ENCODE measurements around the gene ZDHHC9.

The ZDHHC9 gene

DNA sequence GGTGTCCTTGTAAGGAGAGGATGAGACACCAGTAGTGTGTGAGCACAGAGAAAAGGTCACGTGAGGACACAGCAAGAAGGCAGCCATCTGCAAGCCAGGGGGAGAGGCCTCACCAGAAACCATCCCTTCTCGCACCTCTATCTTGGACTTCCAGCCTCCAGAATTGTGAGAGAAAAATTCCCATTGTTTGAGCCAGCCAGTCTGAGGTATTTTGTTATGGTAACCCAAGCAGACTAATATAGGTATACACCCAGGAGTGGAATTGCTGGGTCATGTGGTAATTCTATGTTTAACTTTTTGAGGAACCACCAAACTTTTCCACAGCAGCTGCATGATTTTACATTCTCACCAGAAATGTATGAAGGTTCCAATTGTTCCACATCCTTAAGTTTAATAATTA lies 25.6 kb downstream of the ZDHHC9 start:
- DNase-seq = no peak

DNA sequence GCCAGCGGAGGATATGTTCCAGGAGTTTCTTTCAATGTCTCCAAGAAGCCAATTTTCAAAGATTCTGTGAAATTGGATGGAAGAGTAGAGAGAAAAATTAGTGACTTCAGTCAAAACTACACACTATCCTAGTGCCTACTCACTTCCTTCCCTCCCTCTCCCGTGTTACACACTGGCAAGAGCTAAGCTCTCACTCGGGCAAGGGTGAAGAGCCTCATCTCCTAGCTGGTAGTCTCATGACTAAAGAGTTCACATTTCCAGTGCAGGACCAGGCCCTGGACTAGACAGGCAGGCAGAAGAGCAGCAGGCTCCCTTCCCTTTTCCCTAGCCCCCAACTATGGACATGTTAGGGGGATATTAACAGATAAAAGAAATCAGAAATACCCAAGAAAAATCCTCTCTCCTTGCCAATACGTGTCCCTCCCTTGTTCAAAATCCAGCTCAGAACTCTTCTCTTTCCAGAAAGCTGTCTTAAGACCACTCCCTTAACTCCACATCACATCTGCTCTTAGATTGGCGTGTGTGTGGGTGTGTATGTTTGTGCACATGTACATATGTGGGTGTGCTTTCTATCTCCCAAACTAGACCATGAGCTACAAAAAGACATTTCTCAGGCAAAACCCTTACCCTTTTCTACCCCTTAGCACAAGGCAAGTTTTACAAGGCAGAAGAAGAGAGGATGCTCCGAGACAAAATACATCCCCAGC lies 29.9 kb downstream of the ZDHHC9 start:
- peak; percentile 22 for DNase-seq

DNA sequence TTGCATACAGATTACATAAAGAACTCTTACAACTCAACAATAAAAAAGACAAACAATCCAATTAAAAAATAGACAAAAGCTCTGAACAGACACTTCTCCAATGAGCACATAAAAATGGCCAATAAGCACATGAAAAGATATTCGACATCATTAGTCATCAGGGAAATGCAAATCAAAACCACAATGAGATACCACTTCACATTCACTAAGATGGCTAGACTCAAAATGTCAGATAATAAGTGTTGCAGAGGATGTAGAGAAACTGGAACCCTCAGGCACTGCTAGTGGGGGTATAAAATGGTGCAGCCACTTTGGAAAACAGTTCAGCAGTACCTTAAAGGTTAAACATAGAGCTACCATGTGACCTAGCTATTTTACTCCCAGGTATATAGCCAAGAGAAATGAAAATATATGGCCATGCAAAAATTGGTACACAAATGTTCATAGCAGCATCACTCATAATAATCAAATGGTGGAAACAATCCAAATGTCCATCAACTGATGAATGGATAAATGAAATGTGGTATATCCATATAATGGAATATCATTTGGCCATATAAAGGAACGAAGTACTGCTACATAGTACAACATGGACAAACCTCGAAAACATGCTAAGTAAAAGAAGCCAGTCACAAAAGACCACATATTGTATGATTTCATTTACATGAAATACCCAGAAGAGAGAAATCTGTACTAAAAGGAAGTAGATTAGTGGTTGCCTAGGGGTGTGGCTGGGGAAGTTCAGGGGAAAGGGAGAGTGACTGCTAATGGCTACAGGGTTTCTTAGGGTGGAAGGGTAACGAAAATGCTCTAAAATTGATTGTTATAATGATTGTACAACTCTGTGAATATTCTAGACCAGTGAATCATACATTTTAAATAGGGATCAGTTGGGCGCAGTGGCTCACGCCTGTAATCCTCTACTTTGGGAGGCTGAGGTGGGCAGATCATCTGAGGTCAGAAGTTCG lies 34.6 kb downstream of the ZDHHC9 start:
- peak; percentile 83 for DNase-seq

DNA sequence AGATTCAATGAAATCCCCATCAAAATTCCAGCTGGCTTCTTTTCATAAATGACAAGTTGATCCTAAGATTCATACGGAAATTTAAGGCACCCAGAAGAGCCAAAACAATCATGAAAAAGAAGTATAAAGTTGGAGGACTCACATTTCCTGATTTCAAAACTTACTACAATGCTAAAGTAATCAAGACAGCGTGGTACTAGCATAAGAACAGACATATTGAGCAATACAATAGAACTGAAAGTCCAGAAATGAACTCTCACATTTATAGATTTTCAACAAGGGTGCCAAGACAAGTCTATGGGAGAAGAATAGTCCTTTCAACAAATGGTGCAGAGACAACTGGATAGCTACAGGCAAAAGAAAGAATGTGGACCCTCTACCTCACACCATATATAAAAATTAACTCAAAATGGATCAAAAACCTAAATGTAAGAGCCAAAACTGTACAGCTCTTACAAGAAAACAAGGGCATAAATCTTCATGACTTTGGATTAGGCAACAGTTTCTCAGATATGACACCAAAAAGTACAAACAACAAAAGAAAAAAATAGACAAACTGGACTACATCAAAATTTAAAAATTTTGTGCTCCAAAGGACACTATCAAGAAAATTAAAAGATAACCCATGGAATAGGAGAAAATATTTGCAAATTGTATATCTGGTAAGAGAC lies 35.4 kb downstream of the ZDHHC9 start:
- DNase-seq = peak; percentile 80

- DNase-seq = no peak
Observed at GRCh38 chrX:129804806-129805205, 38.9 kb downstream of the ZDHHC9 start.

DNA sequence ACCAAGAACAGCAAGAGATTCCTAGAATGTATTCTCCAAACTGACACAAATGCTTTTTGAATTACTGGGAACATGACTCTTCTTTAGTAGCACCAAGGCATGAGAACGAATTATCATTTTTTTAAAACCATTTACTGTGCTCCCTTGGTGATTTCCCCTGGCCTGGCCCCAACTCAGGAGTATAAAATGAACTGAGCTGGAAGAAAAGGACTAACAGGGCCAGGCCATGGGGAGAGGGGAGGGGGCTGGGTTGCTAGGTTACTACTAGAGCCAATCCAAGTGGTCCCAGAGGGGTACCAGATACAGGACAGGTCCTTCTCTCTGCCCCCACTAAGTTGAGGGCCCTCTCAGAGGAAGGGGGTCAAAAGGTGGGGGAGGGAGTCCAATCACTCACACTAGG lies 40.8 kb downstream of the ZDHHC9 start:
- no peak for DNase-seq

GRCh38 chrX:129800186-129800585 lies 43.5 kb downstream of the ZDHHC9 start:
- DNase-seq = no peak

DNA sequence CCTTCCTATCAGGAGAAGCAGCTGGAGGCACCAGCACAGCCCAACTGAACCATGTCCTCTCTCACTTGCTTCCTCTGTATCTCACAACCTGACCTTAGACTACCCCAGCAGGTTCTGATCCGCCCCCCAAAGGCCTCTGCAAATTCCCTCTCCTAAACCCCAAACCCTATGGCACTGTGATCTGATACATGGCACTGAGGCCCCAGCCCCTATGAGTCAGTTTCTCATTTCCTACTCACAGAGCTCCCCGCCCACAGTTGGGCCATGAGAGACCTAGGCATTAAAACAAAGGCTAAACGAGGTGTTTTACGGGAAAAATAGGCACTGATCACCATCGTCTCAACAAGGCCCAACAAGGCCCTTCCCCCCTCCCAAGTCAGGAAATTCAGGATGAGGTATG lies 44.8 kb downstream of the ZDHHC9 start:
- DNase-seq = peak; percentile 70

GRCh38 chrX:129798456-129798855 lies 45.2 kb downstream of the ZDHHC9 start:
- no peak for DNase-seq

DNA sequence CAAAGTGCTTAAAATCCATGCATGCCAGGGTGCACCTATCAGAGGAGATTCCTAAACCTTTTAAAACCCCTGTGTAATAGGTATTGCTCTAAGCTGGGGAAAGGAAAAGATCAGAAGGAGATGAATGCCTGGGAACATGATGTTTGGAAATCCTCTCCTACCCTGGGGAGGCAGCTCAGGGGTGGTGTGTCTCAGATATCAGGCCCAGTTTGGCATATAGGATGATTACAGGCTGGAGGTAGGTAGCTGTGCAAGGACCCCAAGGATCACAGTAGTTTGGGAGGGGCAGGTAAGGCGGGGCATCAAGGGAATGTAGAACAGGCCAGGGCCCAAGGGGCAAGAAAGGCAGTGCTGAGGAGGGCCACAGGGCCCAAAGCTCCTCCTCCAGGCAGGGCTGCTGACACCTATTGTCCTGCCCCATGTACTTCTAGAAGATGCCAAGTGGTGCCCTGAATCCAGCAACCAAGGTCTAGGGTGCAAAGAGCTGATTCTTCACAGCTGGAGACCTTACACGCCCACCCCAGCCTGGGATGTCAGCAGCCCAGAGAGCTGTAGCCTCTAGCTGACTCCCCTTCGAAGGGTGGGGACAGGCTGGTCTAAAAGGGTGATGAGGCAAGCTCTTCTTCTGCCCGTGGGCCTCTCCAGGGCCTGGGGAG lies 46.3 kb downstream of the ZDHHC9 start:
- no peak for DNase-seq

DNA sequence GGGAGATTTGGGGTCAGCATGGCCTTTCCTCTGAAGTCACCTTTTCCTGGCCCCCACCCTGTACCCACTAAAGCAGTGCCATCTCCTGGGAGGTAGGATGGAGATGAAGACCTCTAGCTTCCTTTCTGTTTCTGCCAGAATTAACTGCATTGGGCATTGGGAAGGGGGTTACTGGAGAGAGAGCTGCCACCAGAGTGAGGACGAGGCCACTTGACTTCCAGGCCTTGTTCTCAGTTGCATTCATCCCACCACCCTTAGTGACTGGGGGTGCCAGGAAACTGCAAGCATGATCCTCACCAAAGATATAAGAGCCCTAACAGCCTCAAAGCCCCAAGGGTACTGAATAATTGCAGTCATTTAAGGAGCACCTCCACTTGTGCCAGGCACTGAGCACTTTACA lies 48.1 kb downstream of the ZDHHC9 start:
- no peak for DNase-seq

DNA sequence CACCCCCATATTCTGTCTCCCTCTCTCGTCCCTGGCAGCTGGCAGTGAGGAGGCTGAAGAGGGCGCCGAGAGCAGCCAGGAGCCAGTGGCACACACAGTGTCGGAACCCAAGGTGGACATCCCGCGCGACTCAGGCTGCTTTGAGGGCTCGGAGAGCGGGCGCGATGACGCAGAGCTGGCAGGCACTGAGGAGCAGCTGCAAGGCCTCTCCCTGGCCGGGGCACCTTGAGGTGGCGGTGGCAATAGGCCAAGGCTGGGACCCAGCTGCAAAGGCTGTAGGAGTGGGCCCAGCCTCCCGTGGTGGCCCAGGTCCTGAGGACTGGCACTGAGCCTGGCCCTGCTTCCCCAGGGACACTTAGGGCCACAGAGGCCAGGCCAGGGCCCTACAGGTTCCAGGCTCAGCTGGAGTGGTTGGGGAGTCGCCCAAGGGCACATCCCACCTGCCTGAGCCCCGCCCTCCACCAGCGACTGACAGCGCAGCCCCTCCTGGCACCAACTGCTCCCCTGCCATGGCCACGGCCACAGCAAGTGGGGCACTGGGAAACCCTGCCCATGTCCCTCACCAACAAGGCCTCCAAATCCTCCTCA lies 50.0 kb downstream of the ZDHHC9 start:
- DNase-seq = no peak

DNA sequence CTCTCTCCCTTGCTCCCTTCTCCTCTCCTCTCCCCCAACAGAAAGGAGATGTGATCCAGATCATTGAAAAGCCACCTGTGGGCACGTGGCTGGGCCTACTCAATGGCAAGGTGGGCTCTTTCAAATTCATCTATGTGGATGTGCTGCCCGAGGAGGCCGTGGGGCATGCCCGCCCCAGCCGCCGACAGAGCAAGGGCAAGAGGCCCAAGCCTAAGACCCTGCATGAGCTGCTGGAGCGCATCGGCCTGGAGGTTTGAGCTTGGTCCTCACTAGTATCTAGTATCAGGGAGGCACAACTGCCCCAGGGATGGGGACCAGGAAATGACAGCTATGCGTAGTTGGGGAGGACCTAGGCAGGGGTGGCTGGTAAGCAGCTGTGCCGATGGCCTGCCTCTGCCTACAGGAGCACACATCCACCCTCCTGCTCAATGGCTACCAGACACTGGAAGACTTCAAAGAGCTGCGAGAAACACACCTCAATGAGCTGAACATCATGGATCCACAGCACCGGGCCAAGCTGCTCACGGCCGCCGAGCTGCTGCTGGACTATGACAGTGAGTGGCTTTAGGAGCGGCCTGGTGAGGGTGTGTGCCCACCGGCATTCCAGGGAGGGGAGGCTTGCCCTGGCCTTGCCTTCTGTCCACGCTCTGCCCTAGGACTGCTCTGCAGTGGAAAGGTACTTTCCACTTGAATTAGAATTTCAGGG lies 50.9 kb downstream of the ZDHHC9 start:
- DNase-seq = no peak

- no peak for DNase-seq
Observed at GRCh38 chrX:129791961-129792570, 51.6 kb downstream of the ZDHHC9 start.

GRCh38 chrX:129791336-129791735 lies 52.4 kb downstream of the ZDHHC9 start:
- no peak for DNase-seq

DNA sequence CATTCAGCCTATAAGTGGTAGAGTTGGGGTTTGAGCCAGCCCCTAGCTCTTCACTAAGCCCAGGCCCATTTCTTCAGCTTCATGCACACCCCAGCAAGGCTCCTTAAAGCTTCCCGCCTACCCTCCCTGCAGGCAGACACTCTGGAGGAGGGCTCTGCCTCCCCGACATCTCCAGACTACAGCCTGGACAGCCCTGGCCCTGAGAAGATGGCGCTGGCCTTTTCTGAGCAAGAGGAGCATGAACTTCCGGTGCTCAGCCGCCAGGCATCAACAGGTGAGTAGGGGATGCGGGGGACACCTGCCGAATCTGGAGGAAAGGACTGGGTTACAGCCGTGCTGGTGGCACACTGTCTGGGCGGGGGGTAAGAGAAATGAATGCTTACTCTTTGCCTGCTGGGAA lies 52.9 kb downstream of the ZDHHC9 start:
- DNase-seq = no peak

GRCh38 chrX:129790146-129790545 lies 53.5 kb downstream of the ZDHHC9 start:
- DNase-seq = no peak

DNA sequence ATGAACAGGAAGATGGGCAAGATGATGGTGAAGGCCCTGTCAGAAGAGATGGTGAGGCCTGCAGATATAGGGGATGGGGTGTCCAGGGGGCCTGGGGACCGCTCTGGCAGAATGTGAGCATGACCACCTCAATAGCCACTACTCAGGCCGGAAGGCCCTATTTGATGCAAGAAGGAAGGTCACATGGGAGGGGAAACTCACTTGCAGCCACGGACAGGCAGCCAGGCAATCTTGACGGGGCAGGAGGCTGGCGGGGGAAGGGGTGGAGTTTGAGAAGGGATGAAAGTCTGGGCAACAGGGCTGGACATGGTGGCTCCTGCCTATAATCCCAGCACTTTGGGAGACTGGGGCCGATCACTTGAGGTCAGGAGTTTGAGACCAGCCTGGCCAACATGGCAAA lies 55.2 kb downstream of the ZDHHC9 start:
- no peak for DNase-seq

DNA sequence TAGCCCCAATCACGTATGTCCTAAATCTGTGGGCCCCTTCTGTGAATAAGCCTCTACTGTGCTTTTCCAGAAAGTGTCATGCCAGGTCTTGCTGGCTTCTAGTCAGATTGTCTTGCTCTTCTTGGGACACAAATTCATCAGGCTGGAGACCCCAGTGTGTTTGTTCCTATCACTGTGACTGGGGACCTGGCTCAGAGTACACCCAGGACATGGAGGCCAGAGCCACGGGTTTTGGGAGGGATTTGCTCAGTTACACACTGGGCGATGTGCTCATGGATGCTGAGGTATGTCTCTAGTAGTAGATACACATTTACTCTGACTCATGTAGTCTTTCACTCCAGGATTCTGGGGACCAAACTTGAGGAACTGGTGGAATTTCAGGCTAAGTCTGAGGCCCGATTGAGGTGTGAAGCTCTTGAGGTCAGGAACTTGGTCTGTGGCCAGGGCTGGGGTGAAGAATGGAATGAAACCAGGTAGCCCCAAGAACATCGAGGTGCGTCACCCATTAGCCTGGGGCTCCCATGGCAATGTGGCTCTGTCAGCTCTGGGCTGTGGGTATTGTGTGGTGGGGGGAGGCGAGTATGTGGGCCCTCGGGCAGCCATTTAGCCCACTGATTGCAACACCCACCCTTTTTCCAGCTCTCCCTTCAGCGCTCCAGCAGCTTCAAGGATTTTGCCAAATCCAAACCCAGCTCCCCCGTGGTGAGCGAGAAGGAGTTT lies 56.2 kb downstream of the ZDHHC9 start:
- DNase-seq = no peak

DNA sequence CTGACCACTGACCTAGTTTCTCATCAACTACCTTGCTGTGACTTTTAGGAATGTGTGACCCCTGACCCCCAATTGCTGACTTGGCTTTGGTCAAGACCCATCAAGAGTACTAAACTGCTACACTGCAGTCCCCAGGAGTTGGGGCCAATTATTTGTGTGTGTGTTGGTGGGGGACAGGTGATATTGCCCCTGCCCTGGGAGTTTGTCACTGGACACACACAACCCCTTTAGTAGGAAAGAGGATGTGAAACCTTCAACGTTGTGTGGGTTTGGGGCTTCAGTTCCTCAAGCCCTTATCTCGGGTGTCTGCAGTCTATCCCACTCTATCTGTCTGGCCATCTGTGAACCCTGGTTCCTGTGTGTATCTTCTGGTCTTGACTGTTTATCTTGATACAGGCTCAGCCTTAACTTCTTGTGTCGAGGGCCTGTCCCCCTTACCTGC lies 57.5 kb downstream of the ZDHHC9 start:
- DNase-seq = peak; percentile 69
